DND-41 (cell line): Measurements from ENCODE around the gene TLR5.

ENCODE experiments used
- CTCF ChIP-seq: IDR thresholded peaks from 2 replicates; pipeline ENCODE4 v1.5.1; 2012; ENCODE audit warnings: borderline replicate concordance, low read length, moderate library complexity, mild to moderate bottlenecking; ENCODE audit not compliant: poor library complexity, severe bottlenecking; ENCODE audit errors: extremely low read depth
- EZH2 ChIP-seq: IDR thresholded peaks from 3 replicates; pipeline ENCODE4 v1.6.1; 2012; ENCODE audit warnings: borderline replicate concordance, low read depth, mild to moderate bottlenecking, moderate library complexity, low read length, inconsistent platforms; ENCODE audit not compliant: severe bottlenecking

- TF ChIP-seq CTCF = no peak
- no peak for TF ChIP-seq EZH2
These were observed 55.5 kb downstream of the TLR5 start for GRCh38 chr1:223087291-223088255.
